Stimulated activated CD8-positive, alpha-beta memory T cell treated with anti-CD3 and anti-CD28 coated beads, Interleukin-15, amount 100 ng/mL, for 24 hours (primary cell): ENCODE measurements around the gene TMEM209.
"Not testable (repeated sequence)": the region's sequence is repeated elsewhere in the genome, so short reads cannot be mapped to it uniquely, and the experiment has no call there.

Experiments used
- DNase-seq: peaks from one replicate; pipeline ENCODE4 v3.0.0-alpha.2; 2020; ENCODE audit warnings: low read depth

TMEM209 gene

GRCh38 chr7:130126840-130127239, 78.4 kb downstream of the TMEM209 start:
- not testable (repeated sequence) for DNase-seq

DNA sequence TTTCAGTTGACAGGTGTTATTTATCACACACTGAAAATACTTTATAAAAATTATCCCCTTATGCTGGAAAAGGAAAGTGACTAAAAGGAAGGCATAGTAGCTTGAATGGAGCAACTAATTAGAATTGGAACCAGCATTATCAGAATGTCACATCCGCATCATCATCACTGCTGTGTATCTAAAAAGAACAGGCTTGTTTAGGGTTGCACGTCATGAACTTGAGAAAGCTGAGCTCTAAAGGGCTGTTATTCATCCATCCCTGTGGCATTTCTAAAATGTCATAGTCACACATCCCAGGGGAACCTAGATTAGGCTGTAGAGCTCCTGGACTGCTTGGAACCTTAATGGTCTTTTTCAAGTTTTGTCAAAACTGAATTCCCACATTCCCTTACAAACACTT, 80.5 kb downstream of the TMEM209 start:
- no peak for DNase-seq

DNA sequence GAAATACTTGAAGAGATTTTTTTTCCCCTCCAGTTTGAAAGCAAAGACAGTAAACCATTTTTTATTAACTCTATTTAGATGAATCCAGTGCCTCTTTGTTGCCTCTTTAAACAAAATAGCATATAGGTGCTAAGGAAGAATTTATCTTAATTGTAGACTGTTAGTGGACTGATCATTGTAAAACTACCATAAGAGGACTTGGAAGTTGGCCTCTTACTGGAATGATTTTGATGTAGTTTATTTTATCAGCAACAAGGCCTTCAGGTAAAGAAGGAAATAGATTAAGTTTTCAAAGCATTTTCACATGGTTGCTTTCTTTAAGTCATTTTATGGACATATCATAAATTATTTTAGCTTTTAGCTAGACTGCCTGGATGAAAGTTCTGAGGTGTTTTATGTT, 81.7 kb downstream of the TMEM209 start:
- DNase-seq, result no peak

- no peak for DNase-seq
Measured at GRCh38 chr7:130118801-130119200, 86.4 kb downstream of the TMEM209 start.

DNA sequence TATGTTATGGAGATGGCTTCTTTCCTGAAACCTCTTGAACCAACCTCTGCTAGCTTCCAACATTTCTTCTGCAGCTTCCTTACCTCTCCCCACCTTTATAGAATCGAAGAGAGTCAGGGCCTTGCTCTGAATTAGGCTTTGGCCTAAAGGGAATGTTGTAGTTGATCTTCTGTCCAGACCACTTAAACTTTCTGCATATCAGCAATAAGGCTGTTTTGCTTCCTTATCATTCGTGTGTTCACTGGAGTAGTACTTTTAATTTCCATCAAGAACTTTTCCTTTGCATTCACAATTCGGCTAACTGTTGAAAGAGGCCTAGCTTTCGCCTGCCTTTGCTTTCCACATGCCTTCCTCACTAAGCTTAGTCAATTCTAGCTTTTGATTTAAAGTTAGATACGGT, 86.9 kb downstream of the TMEM209 start:
- DNase-seq, result no peak

GRCh38 chr7:130114776-130115175, 90.4 kb downstream of the TMEM209 start:
- no peak for DNase-seq
